Activated effector memory CD4-positive, alpha-beta T cell treated with anti-CD3 and anti-CD28 coated beads, Interleukin-2, amount 50 U/mL, for 16 hours (primary cell): ENCODE measurements around the gene LMF2.
"Not testable (repeated sequence)": the region's sequence is repeated elsewhere in the genome, so short reads cannot be mapped to it uniquely, and the experiment has no call there.

Experiments used
- DNase-seq: peaks from one replicate; pipeline ENCODE4 v3.0.0-alpha.2; 2020

Gene LMF2

DNA sequence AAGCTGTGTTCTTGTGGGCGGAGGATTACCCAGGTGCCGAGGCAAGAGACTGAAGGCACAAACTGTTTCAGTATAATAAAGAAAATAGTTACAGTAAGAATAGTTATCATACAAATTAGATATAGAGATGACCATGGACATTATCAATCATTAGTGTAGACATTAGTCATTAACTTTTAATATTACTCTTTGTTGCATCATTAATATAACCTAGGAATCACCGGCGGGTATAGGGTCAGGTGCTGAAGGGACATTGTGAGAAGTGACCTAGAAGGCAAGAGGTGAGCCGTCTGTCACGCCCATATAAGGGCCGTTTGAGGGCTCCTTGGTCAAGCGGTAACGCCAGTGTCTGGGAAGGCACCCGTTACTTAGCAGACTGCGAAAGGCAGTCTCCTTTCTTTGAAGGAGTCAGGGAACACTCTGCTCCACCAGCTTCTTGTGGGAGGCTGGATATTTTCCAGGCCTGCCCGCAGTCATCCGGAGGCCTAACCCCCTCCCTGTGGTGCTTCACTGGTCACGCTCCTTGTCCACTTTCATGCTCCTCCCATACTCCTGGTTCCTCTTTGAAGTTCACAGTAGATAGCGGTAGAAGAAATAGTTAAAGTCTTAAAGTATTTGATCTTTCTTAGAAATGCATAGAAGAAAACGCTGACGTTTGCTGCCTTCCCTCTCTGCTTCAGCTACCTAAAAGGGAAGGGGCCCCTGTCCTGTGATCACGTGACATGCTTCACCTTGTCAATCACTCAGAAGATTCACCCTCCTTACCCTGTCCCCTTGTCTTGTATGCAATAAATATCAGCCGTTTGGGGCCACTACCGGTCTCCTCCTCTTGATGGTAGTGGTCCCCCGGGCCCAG, 26.6 kb upstream of the LMF2 start:
- DNase-seq: not testable (repeated sequence)

DNA sequence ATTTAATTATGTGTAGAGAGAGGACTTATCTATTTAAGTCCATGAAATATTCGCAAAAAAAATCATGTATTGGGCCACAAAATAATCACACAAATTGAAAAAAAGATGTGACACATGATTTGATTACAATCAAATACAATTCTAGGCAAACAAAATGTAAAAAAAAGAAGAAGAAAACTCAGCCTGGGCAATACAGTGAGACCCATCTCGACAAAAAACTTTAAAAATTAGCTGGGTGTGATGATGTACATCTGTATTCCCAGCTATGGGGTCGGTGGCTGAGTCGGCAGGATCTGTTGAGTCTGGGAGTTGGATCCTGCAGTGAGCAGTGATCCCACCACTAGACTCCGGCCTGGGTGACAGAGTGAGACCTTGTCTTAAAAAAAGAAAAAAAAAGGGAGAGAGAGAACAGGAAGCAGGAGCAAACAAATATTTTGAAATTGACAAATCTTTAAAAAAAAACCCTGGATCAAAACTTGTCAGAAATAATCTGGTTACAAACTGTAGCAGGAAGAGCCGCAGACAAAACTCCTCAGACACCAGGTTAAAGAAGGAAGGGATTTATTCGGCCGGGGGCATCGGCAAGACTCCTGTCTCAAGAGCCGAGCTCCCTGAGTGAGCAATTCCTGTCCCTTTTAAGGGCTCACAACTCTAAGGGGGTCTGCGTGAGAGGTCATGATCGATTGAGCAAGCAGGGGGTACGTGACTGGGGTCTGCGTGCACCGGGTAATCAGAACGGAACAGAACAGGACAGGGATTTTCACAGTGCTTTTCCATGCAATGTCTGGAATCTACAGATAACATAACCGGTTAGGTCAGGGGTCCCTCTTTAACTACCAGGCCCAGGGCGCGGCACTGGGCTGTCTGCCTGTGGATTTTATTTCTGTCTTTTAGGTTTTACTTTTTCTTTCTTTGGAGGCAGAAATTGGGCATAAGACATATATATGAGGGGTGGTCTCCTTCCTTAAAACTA, 25.6 kb upstream of the LMF2 start:
- no peak for DNase-seq

DNA sequence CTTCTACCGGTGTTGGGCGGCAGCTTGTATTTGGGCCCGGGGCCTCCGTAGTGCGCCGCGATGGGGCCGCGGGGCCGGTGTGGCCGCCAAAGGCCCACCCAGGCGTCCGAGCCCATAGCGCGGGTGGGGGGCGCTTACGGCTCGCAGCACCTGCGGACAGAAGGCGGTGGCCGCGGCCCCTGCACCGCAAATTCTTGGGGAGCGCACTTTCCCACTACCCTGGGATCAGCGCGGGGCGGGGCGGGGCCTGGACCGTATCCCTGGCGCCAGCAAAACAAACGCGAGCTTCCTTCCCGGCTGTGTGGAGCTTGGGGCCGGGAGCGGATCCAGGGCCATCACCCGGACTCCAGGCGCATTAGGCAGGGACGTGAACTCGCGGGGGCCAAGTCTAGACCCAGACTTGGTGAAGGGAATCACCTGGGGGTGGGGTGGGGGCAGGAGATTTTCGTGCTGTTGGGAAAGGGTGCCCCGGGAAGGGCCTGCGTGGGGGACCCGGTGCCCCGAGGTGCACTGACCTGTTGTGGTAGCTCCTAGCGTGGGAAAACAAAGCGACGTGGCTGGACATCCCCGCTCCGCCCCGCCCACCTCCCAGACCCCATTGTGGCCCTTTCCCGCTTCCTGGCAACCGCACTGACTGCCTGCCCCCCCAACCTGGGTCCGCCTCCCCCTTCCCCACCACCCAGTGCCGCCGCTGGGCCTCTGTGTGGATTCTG, 24.6 kb upstream of the LMF2 start:
- DNase-seq: peak; percentile 66

DNA sequence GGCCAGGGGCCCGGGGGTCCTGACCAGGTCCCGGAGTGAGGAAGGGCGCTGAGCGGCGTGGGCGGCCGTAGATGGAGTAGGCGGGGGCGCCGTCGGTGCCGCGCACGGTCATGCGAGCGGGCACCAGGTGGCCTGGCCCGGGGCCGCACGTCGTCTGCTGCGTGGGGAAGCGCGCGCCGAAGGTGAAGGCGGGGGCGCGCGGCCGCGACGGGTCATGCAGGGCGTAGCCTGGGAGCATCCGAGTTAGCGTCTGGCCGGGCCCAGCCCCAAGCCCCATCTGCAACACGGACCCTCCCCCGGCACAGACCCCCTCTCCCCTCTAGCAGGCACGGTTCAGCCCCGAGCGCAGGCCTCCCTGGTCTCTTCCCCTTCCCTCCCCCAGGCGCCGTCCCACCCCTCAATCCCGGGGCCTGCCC, 24.1 kb upstream of the LMF2 start:
- DNase-seq: peak; percentile 90

DNA sequence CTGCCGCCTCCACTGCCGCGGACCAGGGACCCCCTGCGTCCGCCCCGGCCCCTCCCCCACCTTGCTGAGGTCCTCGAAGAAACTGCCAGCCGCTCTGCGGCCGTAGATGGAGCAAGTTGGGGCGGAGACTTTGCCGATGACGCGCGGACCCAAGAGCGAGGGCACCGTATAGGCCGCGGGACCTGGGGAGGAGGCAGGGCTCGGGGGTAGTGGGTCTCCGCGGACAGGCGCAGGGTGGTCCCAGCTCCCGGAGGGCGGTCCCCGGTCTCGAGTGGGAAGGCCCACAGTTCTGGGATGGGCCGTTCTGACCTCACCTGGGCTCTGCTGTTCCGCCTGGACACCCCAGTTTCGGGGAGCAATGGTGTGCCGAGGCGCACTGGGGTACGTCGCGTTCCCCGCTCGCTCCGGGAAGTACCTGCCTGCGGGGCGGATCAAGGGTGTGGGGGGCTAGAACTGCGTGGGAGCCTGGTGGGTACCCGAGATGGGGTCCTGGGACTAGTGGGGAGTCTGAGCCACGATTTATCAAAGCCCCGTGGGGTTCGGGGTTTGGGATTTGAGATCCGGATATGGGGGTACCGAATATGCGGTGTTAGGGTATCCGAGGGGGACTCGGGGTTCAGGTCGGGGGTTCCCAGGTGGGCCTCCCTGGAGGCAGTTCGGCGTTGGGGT, 23.5 kb upstream of the LMF2 start:
- DNase-seq: peak; percentile 93

DNA sequence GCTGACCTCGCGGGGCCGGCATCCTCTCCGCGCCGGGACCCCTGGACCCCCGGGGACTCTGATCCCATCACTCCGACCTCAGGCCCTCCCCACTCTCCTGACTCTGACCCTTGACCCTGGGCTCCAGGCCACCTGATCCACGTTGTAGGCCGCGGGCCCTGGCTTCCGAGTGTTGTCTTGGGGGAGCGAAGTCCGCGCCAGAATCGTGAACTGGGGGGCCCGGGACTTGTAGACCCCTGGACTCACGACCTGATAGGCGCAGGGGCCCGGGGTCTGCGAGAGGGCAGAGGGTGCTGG, 23.0 kb upstream of the LMF2 start:
- DNase-seq: no peak

DNA sequence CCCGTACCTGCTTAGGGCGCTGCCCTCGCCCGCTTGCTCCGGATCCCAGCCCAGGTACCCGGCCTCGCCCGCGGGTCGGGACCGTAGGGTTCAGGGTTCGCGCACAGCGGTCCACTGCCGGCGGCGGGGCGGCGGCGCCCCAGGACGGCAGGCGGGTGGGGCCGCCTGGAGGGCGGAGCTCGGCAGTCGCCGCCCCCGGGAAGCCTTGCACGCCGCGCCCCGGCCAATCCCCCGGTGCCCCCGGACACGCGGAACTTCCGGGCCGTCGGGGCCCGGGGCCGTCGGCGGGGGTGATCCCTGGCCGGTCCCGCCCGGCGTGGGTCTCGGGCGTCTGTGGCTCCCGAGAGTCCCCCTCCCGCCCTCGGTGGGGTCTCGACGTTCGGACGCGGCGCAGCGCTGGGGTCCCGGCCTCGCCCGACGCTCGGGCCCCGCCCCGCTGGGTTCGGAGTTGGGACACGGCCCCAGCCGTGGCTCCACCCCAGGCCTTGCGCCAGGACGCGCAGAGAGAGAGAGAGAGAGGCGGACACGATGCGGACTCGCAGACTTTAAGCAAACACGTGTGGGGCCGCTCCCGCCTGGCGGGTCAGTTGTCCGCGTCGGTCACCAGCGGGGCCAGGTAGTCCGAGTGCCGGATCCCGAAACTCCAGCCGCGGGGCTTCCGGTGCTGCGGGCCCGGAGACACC, 22.5 kb upstream of the LMF2 start, which contains the start of gene TYMP:
Gene TYMP, minus strand, starts transcription at position 116 of the 683 bp plus-strand sequence. CDS start 303 bp downstream, outside the sequence.
- DNase-seq: peak; percentile 91

DNA sequence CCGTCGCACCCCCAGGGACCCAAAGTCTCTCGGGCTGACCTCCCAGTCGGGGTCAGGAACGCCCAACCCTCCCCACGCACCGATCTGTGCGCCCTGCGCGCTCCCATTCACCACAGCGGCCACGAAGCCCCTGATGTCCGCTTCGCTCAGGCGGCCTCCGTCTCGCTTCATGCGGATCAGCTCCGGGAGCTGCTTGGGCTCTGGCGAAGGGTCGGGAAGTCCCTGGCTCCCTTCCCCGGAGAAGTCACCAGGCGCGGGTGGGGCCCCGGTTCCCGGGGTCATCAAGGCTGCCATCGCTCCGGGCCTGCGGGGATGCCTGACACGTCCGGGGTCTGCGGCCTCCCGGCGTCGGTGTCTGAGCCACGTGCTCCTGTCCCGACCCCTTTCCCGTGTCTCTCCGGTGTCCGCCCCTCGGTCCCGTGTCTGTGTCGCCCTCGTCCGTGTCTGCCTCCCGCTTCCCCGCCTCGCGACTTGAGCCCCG, 22.0 kb upstream of the LMF2 start:
- DNase-seq: no peak

DNA sequence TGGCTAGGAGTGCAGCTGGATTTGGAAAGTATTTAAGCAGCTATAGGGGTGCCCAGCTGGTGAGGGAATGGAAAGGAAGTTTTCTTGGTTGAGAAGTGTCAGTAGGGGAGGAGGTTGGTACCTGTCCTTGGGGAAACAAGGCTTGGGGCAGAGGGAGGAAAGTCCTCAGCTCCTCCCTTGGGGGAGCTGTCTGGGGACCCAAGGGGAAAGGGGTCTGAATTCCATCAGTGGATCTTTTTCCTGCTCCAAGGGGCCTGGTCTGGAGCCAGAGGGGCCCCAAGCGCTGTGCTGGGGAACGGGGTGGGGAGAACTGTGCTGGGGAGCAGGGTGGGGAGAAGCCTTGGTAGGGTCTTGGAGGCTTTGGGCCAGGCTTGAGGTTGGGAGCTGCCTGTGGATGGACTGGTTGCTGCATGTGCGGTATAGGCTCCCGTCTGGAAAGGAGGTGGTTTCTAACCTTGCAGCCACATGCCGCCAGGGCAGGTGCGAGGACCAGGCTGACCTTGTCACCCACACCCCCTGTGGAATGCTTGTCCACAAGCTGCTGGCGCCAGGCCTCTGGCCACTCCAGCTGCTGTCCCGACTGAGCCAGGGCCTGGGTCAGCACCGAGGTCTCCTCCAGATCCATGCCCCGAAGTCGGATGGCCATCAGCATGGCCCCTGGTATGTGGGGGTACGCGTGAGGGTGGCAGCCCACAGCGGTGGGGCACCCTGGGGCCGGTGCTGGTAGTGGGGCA, 21.3 kb upstream of the LMF2 start:
- peak; percentile 66 for DNase-seq

DNA sequence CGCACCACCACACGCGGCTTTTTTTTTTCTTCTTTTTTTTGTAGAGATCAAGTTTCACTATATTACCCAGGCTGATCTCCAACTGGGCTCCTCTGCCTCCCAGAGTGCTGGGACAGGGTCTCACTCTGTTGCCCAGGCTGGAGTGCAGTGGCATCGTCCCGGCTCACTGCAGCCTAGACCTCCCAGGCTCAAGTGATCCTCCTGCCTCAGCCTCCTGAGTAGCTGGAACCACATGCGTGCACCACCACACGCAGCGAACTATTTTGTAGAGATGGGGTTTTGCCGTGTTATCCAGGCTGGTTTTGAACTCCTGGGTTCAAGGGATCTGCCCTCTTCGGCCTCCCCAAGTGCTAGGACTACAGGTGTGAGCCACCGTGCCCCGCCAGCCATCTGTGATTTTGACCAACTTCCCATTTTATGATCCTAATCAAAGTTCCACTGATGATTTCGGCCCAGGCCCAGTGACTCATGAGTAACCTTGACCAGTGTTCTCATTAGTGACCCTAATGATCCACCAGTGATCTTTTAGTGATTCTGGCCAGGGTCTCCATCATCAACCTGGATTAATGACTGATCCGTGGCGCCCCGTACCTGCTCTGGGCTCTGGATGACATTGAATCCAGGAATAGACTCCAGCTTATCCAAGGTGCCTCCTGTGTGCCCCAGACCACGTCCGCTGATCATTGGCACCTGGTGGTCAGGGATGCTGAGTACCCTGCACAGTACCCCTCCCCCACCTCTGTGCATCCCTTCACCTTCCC, 20.6 kb upstream of the LMF2 start:
- no peak for DNase-seq

DNA sequence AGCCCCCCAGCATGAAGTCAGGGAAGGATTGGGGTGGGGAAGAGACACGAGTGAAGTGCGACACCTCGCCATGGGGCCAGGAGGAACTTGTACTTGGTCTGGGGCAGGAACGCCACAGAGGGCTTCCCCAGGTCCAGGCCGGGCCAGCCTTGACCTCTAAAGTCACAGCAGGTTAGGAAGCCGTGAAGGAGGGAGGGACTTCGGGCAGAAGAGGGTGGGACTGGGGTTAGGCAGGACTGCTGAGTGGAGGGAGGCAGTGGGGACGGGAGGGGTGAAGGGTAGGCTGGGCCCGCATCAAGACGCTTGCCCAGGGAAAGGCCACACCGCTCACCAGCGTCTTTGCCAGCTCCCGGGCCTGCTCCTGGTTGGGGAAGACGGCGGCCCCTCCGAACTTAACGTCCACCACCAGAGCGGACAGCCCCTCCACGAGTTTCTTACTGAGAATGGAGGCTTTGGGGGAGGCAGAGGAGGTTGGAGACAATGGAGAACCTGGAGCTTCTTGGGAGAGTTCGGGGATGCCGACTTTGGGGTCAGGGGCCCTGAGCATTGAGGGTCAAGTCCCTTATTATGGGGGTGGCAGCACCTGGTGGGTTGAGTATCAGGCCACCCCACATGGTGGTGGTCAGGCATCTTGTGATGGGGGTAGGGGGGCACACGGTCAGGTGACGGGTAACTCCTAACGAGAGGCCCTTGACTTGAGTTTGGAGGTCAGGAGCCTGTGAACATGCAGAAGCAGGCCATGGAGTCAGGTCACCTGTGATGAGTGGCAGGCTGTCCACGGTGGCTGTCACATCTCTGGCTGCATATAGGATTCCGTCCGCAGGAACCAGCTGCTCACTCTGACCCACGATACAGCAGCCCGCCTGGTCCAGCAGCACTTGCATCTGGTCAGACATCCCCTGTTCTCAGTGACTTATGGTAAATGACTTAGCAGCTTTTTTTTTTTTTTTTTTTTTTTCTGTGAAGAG, 19.6 kb upstream of the LMF2 start:
- peak; percentile 78 for DNase-seq

DNA sequence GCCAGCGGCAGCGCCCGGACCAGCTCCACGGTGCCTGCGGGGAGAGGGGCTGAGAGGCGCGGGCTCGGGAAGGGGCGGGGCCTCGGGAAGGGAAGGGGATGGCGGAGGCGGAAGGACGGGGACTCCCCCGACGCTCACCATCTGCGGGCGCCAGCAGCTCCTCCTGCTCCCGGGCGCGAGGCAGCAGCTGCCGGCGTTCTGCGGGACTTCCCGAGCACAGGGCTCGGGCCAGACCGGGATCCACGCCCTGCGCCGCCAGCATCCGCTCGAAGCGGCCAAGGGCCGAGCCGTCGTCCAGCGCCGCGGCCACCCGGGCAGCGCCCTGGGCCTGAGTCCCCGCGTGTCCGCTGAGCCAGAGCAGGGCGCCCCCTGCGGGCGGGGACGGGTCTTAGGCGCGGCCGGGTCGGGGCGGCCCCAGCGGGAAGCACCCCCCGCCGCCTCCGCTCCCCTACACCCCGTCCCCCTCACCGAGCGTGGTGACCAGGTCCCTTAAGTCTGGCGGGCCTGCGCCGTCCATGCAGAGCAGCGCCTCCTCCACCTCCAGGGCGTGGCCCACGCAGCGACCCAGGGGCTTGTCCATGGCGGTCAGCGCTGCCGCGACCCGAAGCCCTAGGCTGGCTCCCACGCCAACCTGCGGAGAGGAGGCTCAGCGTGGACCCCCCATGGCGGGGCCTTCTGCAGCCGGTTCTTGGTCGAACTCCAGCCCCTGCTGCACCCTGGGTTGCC, 18.8 kb upstream of the LMF2 start:
- DNase-seq: peak; percentile 93

DNA sequence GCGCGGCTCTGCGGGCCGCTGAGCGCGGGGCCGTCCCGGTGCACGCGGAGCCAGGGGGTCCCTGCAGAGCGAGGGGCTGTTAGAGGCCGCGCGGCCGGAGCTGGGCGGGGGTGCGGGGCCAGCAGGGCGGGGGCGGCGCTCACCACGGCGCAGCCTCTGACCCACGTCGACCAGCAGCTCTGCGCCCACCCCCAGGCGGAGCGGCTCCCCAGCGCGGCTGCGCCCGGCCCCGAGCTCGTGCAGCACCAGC, 18.3 kb upstream of the LMF2 start:
- DNase-seq: no peak

DNA sequence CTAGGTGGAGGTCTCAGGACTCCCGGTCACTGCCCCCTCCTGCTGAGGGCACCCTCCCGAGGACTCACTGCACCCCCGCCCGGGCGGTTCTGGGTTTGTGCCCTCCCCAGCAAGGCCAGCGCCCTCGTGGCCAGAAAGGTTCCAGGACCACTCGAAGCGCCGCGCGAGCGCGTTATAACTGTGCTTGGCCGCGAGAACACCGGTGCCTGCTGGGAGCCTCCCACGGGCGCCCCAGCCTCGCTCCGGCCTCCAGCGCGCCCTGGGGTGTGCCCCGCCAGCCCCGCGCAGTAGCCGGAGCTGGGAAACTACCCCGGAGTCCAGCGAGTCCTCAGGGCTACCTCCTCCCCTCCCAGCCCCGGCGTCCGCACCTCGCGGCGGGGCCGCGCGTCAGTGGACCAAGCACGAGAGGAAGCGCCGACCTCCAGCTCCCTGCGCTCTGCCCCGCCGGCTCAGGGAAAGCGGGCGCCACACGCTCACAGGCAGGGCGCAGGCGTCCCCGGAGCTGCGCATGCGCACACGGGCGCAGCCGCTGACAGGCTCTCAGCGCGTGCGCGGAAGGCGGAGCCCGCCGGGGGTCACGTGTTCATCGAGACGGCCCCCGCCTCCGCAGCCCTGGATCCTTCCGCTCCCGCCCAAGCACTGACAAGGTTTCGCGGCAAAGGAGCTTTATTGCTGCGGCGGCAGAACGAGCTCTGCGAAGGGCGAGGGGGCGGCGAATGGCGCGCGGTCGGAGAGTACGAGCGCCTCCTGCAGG, 17.8 kb upstream of the LMF2 start, which contains the start of gene SCO2:
Gene SCO2, minus strand, starts transcription at position 495 of the 754 bp plus-strand sequence. CDS start 1,187 bp downstream, outside the sequence.
- DNase-seq: peak; percentile 99

DNA sequence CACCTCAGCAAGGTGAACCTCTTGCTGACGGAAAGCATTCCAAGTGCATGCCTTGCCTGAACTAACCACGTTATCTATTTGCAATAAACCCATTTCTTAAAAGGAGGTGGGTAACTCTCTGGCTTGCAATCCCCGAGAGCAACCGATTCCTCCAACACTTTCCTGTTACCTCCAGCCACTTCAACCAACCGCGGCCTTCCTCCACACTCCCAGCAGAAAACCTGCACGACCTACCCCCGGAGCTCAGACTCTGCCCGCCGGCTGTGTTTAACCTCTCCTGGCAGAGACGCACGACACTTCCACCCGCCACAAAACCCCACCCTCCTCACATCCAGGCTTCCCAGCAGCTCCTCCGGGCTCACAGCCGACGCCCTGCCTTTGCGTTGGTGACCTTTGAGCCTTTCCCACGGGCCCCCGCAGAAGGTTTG, 17.2 kb upstream of the LMF2 start:
- no peak for DNase-seq

DNA sequence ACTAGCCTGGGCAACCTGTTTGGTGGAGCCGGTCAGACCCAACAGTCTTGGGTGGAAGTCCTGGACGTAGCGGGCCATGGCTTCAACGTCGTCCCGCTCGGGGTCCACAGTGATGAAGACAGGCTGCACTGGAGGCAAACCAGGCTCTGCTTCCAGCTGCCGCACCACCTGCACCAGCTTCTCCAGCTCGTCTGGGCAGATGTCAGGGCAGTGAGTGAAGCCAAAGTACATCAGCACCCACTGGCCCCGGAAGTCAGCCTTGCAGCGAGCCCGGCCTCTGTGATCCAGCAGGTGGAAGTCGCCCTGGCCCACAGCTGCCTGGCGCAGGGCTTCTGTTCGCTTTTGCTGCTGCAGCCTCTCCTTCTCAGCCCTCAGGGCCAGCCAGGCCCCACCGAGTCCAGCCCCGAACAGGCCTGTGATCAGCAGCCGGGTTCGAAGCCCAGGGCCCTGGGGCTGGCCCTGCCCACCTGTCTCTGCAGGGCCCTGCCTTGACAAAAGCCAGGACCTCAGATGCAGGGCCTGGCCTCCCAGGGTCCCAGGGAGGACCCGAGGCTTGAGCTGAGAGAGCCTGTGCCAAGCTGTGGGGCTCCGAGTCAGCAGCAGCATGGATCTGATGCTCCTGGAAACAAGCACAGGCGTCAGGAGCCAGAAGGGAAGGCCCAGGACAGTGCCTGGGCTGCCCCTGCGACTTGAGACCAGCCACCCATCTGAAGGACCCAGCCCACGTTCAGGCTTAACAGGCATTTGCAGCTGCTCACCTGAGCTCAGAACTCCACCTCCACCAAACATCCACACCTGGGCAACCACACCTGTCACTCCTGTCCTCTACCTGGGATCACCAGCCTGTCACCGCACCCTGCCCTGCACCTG, 16.5 kb upstream of the LMF2 start:
- DNase-seq: no peak

DNA sequence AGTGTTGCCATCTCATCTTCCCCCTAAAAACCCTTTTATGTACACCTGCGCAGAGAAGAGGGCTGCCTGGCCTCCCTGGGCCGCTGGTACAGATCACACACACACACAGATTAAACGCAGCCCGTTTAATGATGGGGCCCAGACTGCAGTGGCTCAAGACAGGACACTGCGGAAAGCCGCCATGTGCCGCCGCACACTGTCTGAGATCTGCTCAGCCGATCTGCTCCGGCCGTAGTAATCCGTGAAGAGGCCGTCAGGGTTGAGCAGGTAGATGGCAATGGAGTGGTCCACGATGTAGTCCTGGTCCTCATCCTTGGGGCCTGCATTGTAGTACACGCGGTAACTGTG, 15.9 kb upstream of the LMF2 start:
- no peak for DNase-seq
